Spleen (tissue), 11 donors: ENCODE results near the gene RARG. TPM values are rescaled to one million over a fixed set of nuclear protein-coding genes. Genes with fewer than 3 reads are reported as not detected.

Experiments
- DNase-seq: peaks from one replicate; pipeline ENCODE4 v3.0.0-alpha.2; 2020
- H3K27ac ChIP-seq, 8 donors: fragments of 200-600 bp; sonication (generic) in 7 of 8; 1 replicate in 4 of 8; 2 replicates in 4 of 8; pipeline versions ENCODE4 v1.5.0 to v1.8.0; 2016 to 2021; ENCODE audit warnings: inconsistent platforms in 4 of 8, mild to moderate bottlenecking in 4 of 8, moderate library complexity in 1 of 8
- H3K27me3 ChIP-seq, 7 donors: fragments of 200-600 bp; sonication (generic) in 6 of 7; replicated peaks in 1 of 7; 1 replicate in 4 of 7; 2 replicates in 3 of 7; pipeline versions ENCODE4 v1.5.0 to v1.8.0; 2016 to 2021; ENCODE audit warnings: inconsistent platforms in 3 of 7, mild to moderate bottlenecking in 1 of 7
- H3K36me3 ChIP-seq, 6 donors: fragments of 200-600 bp; sonication (generic) in 5 of 6; 1 replicate in 4 of 6; 2 replicates in 2 of 6; pipeline versions ENCODE4 v1.5.0 to v1.8.0; 2016 to 2021; ENCODE audit warnings: inconsistent platforms in 2 of 6
- H3K4me1 ChIP-seq, 6 donors: fragments of 200-600 bp; sonication (generic) in 5 of 6; 1 replicate in 3 of 6; 2 replicates in 3 of 6; pipeline versions ENCODE4 v1.5.0 to v1.8.0; 2016 to 2021; ENCODE audit warnings: inconsistent platforms in 3 of 6
- H3K4me3 ChIP-seq, 8 donors: fragments of 200-600 bp; sonication (generic) in 7 of 8; 1 replicate in 4 of 8; 2 replicates in 4 of 8; pipeline versions ENCODE4 v1.5.0 to v1.8.0; 2016 to 2021; ENCODE audit warnings: inconsistent platforms in 4 of 8, mild to moderate bottlenecking in 4 of 8, moderate library complexity in 2 of 8
- H3K9me3 ChIP-seq, 8 donors: fragments of 200-600 bp; sonication (generic) in 7 of 8; 1 replicate in 4 of 8; 2 replicates in 4 of 8; pipeline versions ENCODE4 v1.5.0 to v1.8.0; 2016 to 2021; ENCODE audit warnings: inconsistent platforms in 4 of 8
- CTCF ChIP-seq, 11 experiments: fragments of 200-600 bp in 7 of 11; fragments of 450-650 bp in 4 of 11; sonication (generic) in 4 of 11; IDR thresholded peaks in 8 of 11; conservative IDR thresholded peaks in 3 of 11; 1 replicate in 7 of 11; 2 replicates in 4 of 11; pipeline versions ENCODE4 v1.4.0 to v1.8.0; 2016 to 2021; ENCODE audit warnings: antibody characterized with exemption in 11 of 11, inconsistent platforms in 4 of 11, mild to moderate bottlenecking in 1 of 11
- POLR2A ChIP-seq, 3 donors: fragments of 450-650 bp; IDR thresholded peaks; one replicate each; pipeline ENCODE4 v1.5.1; 2017; ENCODE audit warnings: antibody characterized with exemption in 3 of 3, mild to moderate bottlenecking in 1 of 3
- POLR2AphosphoS5 ChIP-seq, 3 donors: sonication (generic); formaldehyde crosslinking; IDR thresholded peaks; one replicate each; pipeline ENCODE4 v1.5.1; 2017; ENCODE audit warnings: antibody characterized with exemption in 3 of 3
- WGBS, 5 donors: extraction: QIAGEN DNeasy Blood & Tissue Kit in 3 of 5; methylation state at CpG; one replicate each; pipeline versions ENCODE4 v1.1.5 to v1.1.7; 2013 to 2018; 5-methylcytosine and 5-hydroxymethylcytosine counted together
- intact Hi-C: fragments of 100-400 bp; cut with DNase I; formaldehyde crosslinking; loops from one replicate; pipeline ENCODE4 v1.15.0; 2023; ENCODE audit warnings: low total_unique reads
- polyA plus RNA-seq, 3 donors: library from polyadenylated mRNA; stranded (reverse); fragments of 200-250 nt; gene quantifications; one replicate each; pipeline ENCODE4 v1.2.1, GENCODE V29; 2013
- total RNA-seq, 7 donors: library from RNA; depleted of rRNA in 3 of 7; stranded (reverse); fragments of >200 nt in 3 of 7; fragmentation: NEBNext Ultra II Directional in 4 of 7; extraction: Animal tissue kit (Norgen Biotek cat#: 25700) in 4 of 7; gene quantifications; one replicate each; pipeline versions ENCODE4 v1.1.0 to v1.2.1, GENCODE V29; 2016 to 2021
- donor health status: healthy with polysubstance abuse.
- donor health status: DM: no; HTN: no; CAD: no; lungs with moderate emphysema.
- donor health status: DM: no; HTN: no; CAD: no.
- donor health status: Bipolar disorder and iron deficiency.
- donor health status: healthy.
- donor health status: DM: no; HTN: no; CAD: no.
- donor health status: DM: yes; HTN: yes; CAD: no.

Gene RARG
- total and polyA plus RNA-seq, 10 donors = 4.6 to 20.8 (median 11.2) TPM

- 91 to 96% (median 93%) methylated on average over 10 of the region's 10 CpGs for WGBS, 5 donors
- Histone ChIP-seq H3K4me1 (peaks cover 26 to 60% (median 45%) of the 10 kb centered on the region in 6 donors), H3K9me3 (no peaks in the 10 kb centered on the region), H3K27ac (peak overlapping the region in 1 of 8 donors; percentile 72), H3K36me3 (peaks cover 0 to 78% (median 35%) of the 10 kb centered on the region in 6 donors), H3K4me3 (no peak overlapping the region), H3K27me3 (no peaks in the 10 kb centered on the region)
- intact Hi-C loops = no loop called here
- TF ChIP-seq POLR2A (IDR thresholded peaks at IDR 0.05) (no peak), CTCF (IDR thresholded peaks at IDR 0.05 in 8 of 11, conservative IDR thresholded peaks at IDR 0.05 in 3 of 11) (no peak), POLR2AphosphoS5 (IDR thresholded peaks at IDR 0.05) (no peak)
- DNase-seq = no peak
Measured at GRCh38 chr12:53195516-53196420, 36.2 kb downstream of the RARG start.

- WGBS, 5 donors = 88 to 96% (median 89%) methylated on average over 1 of the region's 1 CpG
- no peak for DNase-seq
- TF ChIP-seq POLR2A (IDR thresholded peaks at IDR 0.05) = no peak
- TF ChIP-seq POLR2AphosphoS5 (IDR thresholded peaks at IDR 0.05) = no peak
- no peak for TF ChIP-seq CTCF (IDR thresholded peaks at IDR 0.05 in 8 of 11, conservative IDR thresholded peaks at IDR 0.05 in 3 of 11)
- no peaks in the 10 kb centered on the region for H3K9me3 ChIP-seq
- H3K27me3 ChIP-seq = no peaks in the 10 kb centered on the region
- H3K36me3 ChIP-seq = peaks cover 0 to 82% (median 36%) of the 10 kb centered on the region in 6 donors
- H3K4me3 ChIP-seq = no peak overlapping the region
- intact Hi-C loops = loop anchor here (5.0 kb wide), 1 partner anchor 38 kb away; no protein-coding TSS in a partner anchor
- no peak overlapping the region for H3K27ac ChIP-seq
- peaks cover 18 to 60% (median 43%) of the 10 kb centered on the region in 6 donors for H3K4me1 ChIP-seq
Measured at GRCh38 chr12:53194973-53195372, 37.0 kb downstream of the RARG start.

GRCh38 chr12:53193985-53194716 is 37.9 kb downstream of the RARG start:
- intact Hi-C loops = loop anchor here (5.0 kb wide), 1 partner anchor 37 kb away; no protein-coding TSS in a partner anchor
- Histone ChIP-seq H3K4me1 (peaks cover 17 to 60% (median 36%) of the 10 kb centered on the region in 6 donors), H3K27me3 (no peaks in the 10 kb centered on the region), H3K36me3 (peaks cover 0 to 84% (median 36%) of the 10 kb centered on the region in 6 donors), H3K4me3 (no peak overlapping the region), H3K9me3 (no peaks in the 10 kb centered on the region), H3K27ac (no peak overlapping the region)
- WGBS, 5 donors = 82 to 86% (median 84%) methylated on average over 11 of the region's 11 CpGs
- TF ChIP-seq CTCF (IDR thresholded peaks at IDR 0.05 in 8 of 11, conservative IDR thresholded peaks at IDR 0.05 in 3 of 11) = no peak
- no peak for TF ChIP-seq POLR2A (IDR thresholded peaks at IDR 0.05)
- TF ChIP-seq POLR2AphosphoS5 (IDR thresholded peaks at IDR 0.05) = peak in 1 of 3 donors; percentile 8
- DNase-seq = no peak
